Activated T-cell treated with anti-CD3 and anti-CD28 coated beads for 4 hours (primary cell): ENCODE results near the gene CTNNA1.

Experiments used
- DNase-seq: peaks from one replicate; pipeline ENCODE4 v3.0.0-alpha.2; 2020

Gene CTNNA1

GRCh38 chr5:138974227-138975063 lies 221.2 kb downstream of the CTNNA1 start:
- no peak for DNase-seq

- no peak for DNase-seq
These were observed 222.0 kb downstream of the CTNNA1 start for GRCh38 chr5:138975098-138975847.

GRCh38 chr5:138978080-138978479 lies 224.9 kb downstream of the CTNNA1 start:
- no peak for DNase-seq

GRCh38 chr5:138978581-138978980 lies 225.4 kb downstream of the CTNNA1 start:
- DNase-seq, result no peak

- no peak for DNase-seq
These were observed 226.6 kb downstream of the CTNNA1 start for GRCh38 chr5:138979684-138980280.

- DNase-seq, result no peak
These were observed 227.2 kb downstream of the CTNNA1 start for GRCh38 chr5:138980441-138980840.

- no peak for DNase-seq
These were observed 227.9 kb downstream of the CTNNA1 start for GRCh38 chr5:138981131-138981530.

- DNase-seq, result no peak
These were observed 228.4 kb downstream of the CTNNA1 start for GRCh38 chr5:138981586-138981985.

- DNase-seq, result no peak
These were observed 230.8 kb downstream of the CTNNA1 start for GRCh38 chr5:138983984-138984383.
